Activated T-cell treated with anti-CD3 and anti-CD28 coated beads, Interleukin-2, amount 50 U/mL, for 1 hour (primary cell): Measurements from ENCODE around the gene KRTAP25-1.

Experiments
- DNase-seq: peaks from one replicate; pipeline ENCODE4 v3.0.0-alpha.2; 2020

KRTAP25-1 gene

DNA sequence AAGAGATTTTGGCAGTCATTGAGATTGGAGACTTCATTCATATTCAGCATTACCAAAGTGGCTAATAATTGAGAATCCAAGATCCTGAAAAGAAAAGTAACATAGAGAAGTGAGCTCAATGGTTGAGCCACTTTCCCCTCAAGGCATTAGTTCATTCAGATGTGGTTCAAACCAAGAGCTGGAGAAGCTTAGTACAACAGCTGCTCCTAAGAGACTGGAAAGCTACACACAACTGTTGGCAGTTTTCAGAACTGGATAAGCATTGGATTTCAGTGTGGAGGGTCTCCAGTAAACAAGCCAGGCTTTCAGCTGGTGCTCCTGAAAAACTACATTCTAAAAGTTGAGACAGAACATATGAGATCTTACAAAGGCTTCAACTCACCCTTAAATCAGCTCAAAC is 44.3 kb downstream of the KRTAP25-1 start:
- DNase-seq, result no peak

- DNase-seq, result no peak
Measured at GRCh38 chr21:30243691-30244090, 45.6 kb downstream of the KRTAP25-1 start.

GRCh38 chr21:30240661-30241060 is 48.7 kb downstream of the KRTAP25-1 start:
- no peak for DNase-seq
